Loucy (cell line): ENCODE data around the gene DDOST.

Experiments used
- H2AFZ ChIP-seq: fragments of 200-600 bp; sonication (generic); 2 replicates; pipeline ENCODE4 v1.6.0; 2016; ENCODE audit warnings: antibody characterized with exemption, mild to moderate bottlenecking, low read length, moderate library complexity
- H3F3A ChIP-seq: fragments of 200-600 bp; 2 replicates; pipeline ENCODE4 v1.6.0; 2016; ENCODE audit warnings: antibody characterized with exemption, low read depth, mild to moderate bottlenecking
- H3K27me3 ChIP-seq: fragments of 200-600 bp; sonication (generic); 2 replicates; pipeline ENCODE4 v1.6.1; 2014; ENCODE audit warnings: low read length, mild to moderate bottlenecking; ENCODE audit not compliant: insufficient read depth, poor library complexity, severe bottlenecking
- H3K36me3 ChIP-seq: fragments of 200-600 bp; sonication (generic); 2 replicates; pipeline ENCODE4 v1.6.1; 2016; ENCODE audit warnings: low read length; ENCODE audit not compliant: insufficient read depth
- H3K4me1 ChIP-seq: fragments of 200-600 bp; sonication (generic); 2 replicates; pipeline ENCODE4 v1.5.1; 2014; ENCODE audit warnings: low read length, mild to moderate bottlenecking; ENCODE audit not compliant: insufficient read depth, poor library complexity, severe bottlenecking
- H3K4me2 ChIP-seq: fragments of 200-600 bp; sonication (generic); 2 replicates; pipeline ENCODE4 v1.6.0; 2014; ENCODE audit warnings: antibody characterized with exemption, low read length, low read depth, mild to moderate bottlenecking; ENCODE audit not compliant: poor library complexity, severe bottlenecking
- H3K4me3 ChIP-seq: fragments of 200-600 bp; sonication (generic); 2 replicates; pipeline ENCODE4 v1.5.1; 2014; ENCODE audit warnings: low read length, mild to moderate bottlenecking, mixed read lengths; ENCODE audit not compliant: poor library complexity, severe bottlenecking
- H3K79me2 ChIP-seq: fragments of 200-600 bp; sonication (generic); 2 replicates; pipeline ENCODE4 v1.6.1; 2014; ENCODE audit warnings: low read length; ENCODE audit not compliant: insufficient read depth
- H3K9ac ChIP-seq: fragments of 200-600 bp; sonication (generic); 2 replicates; pipeline ENCODE4 v1.6.0; 2014; ENCODE audit warnings: mild to moderate bottlenecking, low read depth, low read length, moderate library complexity; ENCODE audit not compliant: poor library complexity, severe bottlenecking
- H3K9me2 ChIP-seq: fragments of 200-600 bp; sonication (generic); replicated peaks from 2 replicates; pipeline ENCODE4 v1.6.1; 2016; ENCODE audit warnings: low read depth, low read length, mixed read lengths
- H3K9me3 ChIP-seq: fragments of 200-600 bp; sonication (generic); 2 replicates; pipeline ENCODE4 v1.6.1; 2014; ENCODE audit warnings: mild to moderate bottlenecking, antibody characterized with exemption, low read length, low read depth; ENCODE audit not compliant: insufficient read depth
- H4K20me1 ChIP-seq: fragments of 200-600 bp; sonication (generic); 2 replicates; pipeline ENCODE4 v1.6.0; 2014; ENCODE audit warnings: antibody characterized with exemption, low read length, mild to moderate bottlenecking; ENCODE audit not compliant: insufficient read depth, poor library complexity, severe bottlenecking
- CTCF ChIP-seq: fragments of 200-600 bp; sonication (generic); conservative IDR thresholded peaks from 2 replicates; pipeline ENCODE4 v1.5.1; 2014; ENCODE audit warnings: mild to moderate bottlenecking, antibody characterized with exemption, low read length
- EZH2phosphoT487 ChIP-seq: fragments of 200-600 bp; IDR thresholded peaks from 2 replicates; pipeline ENCODE4 v1.6.1; 2018; ENCODE audit warnings: antibody characterized with exemption, mild to moderate bottlenecking, moderate library complexity, borderline replicate concordance

The DDOST gene

DNA sequence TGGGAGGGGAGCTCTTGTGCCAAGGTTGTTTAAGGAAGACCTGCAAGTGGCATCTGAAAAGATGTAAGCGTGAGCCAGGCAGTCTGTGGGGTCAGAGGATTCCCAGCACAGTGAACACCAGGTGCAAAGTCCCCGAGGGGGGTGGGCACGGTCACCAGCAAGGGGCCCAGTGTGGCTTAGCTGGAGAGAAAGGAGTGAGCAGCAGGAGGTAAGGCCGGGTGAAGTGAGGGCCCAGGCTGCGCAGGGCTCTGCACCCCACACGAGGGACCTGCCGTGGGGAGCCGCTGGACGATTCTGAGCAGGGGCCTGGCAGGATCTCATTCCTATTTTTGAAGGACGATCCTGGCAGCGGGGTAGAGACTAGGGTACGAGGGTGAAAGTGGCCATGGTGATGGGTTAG lies 4.1 kb downstream of the DDOST start:
- Histone ChIP-seq H3K36me3 (peaks cover 61% of the 10 kb centered on the region; the same call in 1 of the 2 replicates), H3K9me2 (no peaks in the 10 kb centered on the region), H3K9ac (no peak overlapping the region), H3K4me1 (peaks cover 23% of the 10 kb centered on the region), H4K20me1 (peaks cover 58% of the 10 kb centered on the region), H3K4me3 (no peak overlapping the region), H3F3A (no peaks in the 10 kb centered on the region), H2AFZ (no peak overlapping the region), H3K79me2 (peaks cover 60% of the 10 kb centered on the region), H3K4me2 (peak overlapping the region; percentile 98), H3K27me3 (no peaks in the 10 kb centered on the region), H3K9me3 (no peaks in the 10 kb centered on the region)
- TF ChIP-seq EZH2phosphoT487, result no peak
- no peak for TF ChIP-seq CTCF

GRCh38 chr1:20654104-20654690 lies 7.0 kb downstream of the DDOST start:
- H2AFZ ChIP-seq, result no peak overlapping the region
- H3K27me3 ChIP-seq, result no peaks in the 10 kb centered on the region
- no peaks in the 10 kb centered on the region for H3K9me2 ChIP-seq
- peaks cover 36% of the 10 kb centered on the region for H3K79me2 ChIP-seq
- no peak overlapping the region for H3K4me2 ChIP-seq
- no peaks in the 10 kb centered on the region for H3K9me3 ChIP-seq
- peaks cover 39% of the 10 kb centered on the region for H4K20me1 ChIP-seq
- no peak overlapping the region for H3K4me3 ChIP-seq
- 0 out of 2 replicates have a peak, but pooled peaks have one; percentile 15 for TF ChIP-seq CTCF
- no peak for TF ChIP-seq EZH2phosphoT487
- H3K36me3 ChIP-seq, result peaks cover 82% of the 10 kb centered on the region; the same call in 1 of the 2 replicates
- no peaks in the 10 kb centered on the region for H3F3A ChIP-seq
- peaks cover 8% of the 10 kb centered on the region for H3K4me1 ChIP-seq
- no peak overlapping the region for H3K9ac ChIP-seq

GRCh38 chr1:20652300-20652699 lies 8.9 kb downstream of the DDOST start:
- H3K79me2 ChIP-seq, result peaks cover 17% of the 10 kb centered on the region
- TF ChIP-seq CTCF, result no peak
- TF ChIP-seq EZH2phosphoT487, result no peak
- no peak overlapping the region for H3K4me3 ChIP-seq
- no peak overlapping the region for H3K4me2 ChIP-seq
- H3K27me3 ChIP-seq, result no peaks in the 10 kb centered on the region
- no peaks in the 10 kb centered on the region for H3K9me2 ChIP-seq
- peaks cover 84% of the 10 kb centered on the region; the same call in 1 of the 2 replicates for H3K36me3 ChIP-seq
- H3K4me1 ChIP-seq, result no peaks in the 10 kb centered on the region
- H3K9ac ChIP-seq, result no peak overlapping the region
- peaks cover 25% of the 10 kb centered on the region for H4K20me1 ChIP-seq
- no peaks in the 10 kb centered on the region for H3K9me3 ChIP-seq
- no peak overlapping the region for H2AFZ ChIP-seq
- H3F3A ChIP-seq, result no peaks in the 10 kb centered on the region
